Measurements from ENCODE around the gene COX4I1. TPM values are rescaled to one million over a fixed set of nuclear protein-coding genes. Genes with fewer than 3 reads are reported as not detected.

The COX4I1 gene
- total and polyA plus RNA-seq, 3 donors from 2014 or later, result 263 to 467 (median 334) TPM

GRCh38 chr16:85751698-85752501 lies 47.6 kb upstream of the COX4I1 start:
- Histone ChIP-seq H3K4me1 (peaks cover 8% of the 10 kb centered on the region), H3K27me3 (no peaks in the 10 kb centered on the region), H3K9me3 (no peaks in the 10 kb centered on the region), H3K27ac (no peak overlapping the region), H3K36me3 (ENCODE audit: low read depth, missing control alignments) (no peaks in the 10 kb centered on the region), H3K4me3 (no peak overlapping the region)
- no peak for DNase-seq
- TF ChIP-seq CTCF (IDR thresholded peaks at IDR 0.05) (no peak), POLR2A (IDR thresholded peaks at IDR 0.05) (no peak)
- intact Hi-C loops (cut with DNase I; ENCODE audit: low total_unique reads), result no loop called here
- 42 to 58% methylated on average over 13 to 15 of the region's 15 CpGs for WGBS, 2 donors

- H3K27me3 ChIP-seq, result no peaks in the 10 kb centered on the region
- 67 to 76% methylated on average over 6 to 21 of the region's 21 CpGs for WGBS, 2 donors
- H3K4me1 ChIP-seq, result peaks cover 8% of the 10 kb centered on the region
- peak; percentile 43 for DNase-seq
- no peaks in the 10 kb centered on the region for H3K36me3 ChIP-seq (ENCODE audit: low read depth, missing control alignments)
- H3K27ac ChIP-seq, result no peak overlapping the region
- intact Hi-C loops (cut with DNase I; ENCODE audit: low total_unique reads), result no loop called here
- no peak overlapping the region for H3K4me3 ChIP-seq
- no peaks in the 10 kb centered on the region for H3K9me3 ChIP-seq
- TF ChIP-seq POLR2A (IDR thresholded peaks at IDR 0.05) (no peak), CTCF (IDR thresholded peaks at IDR 0.05) (no peak)
These were observed 46.7 kb upstream of the COX4I1 start for GRCh38 chr16:85752511-85753420.

GRCh38 chr16:85753559-85753958 lies 45.9 kb upstream of the COX4I1 start:
- Histone ChIP-seq H3K4me3 (no peak overlapping the region), H3K27ac (no peak overlapping the region), H3K9me3 (no peaks in the 10 kb centered on the region), H3K27me3 (no peaks in the 10 kb centered on the region), H3K36me3 (ENCODE audit: low read depth, missing control alignments) (no peaks in the 10 kb centered on the region), H3K4me1 (peaks cover 8% of the 10 kb centered on the region)
- DNase-seq, result no peak
- WGBS, 2 donors, result 80 to 92% methylated on average over 6 of the region's 6 CpGs
- intact Hi-C loops (cut with DNase I; ENCODE audit: low total_unique reads), result no loop called here
- TF ChIP-seq POLR2A (IDR thresholded peaks at IDR 0.05) (no peak), CTCF (IDR thresholded peaks at IDR 0.05) (no peak)

- Histone ChIP-seq H3K9me3 (no peaks in the 10 kb centered on the region), H3K4me3 (no peak overlapping the region), H3K27ac (no peak overlapping the region), H3K27me3 (no peaks in the 10 kb centered on the region), H3K36me3 (ENCODE audit: low read depth, missing control alignments) (no peaks in the 10 kb centered on the region), H3K4me1 (peaks cover 8% of the 10 kb centered on the region)
- WGBS, 2 donors, result 82 to 85% methylated on average over 4 to 7 of the region's 7 CpGs
- TF ChIP-seq CTCF (IDR thresholded peaks at IDR 0.05) (no peak), POLR2A (IDR thresholded peaks at IDR 0.05) (no peak)
- no peak for DNase-seq
- intact Hi-C loops (cut with DNase I; ENCODE audit: low total_unique reads), result no loop called here
These were observed 45.5 kb upstream of the COX4I1 start for GRCh38 chr16:85753976-85754375.
